ENCODE measurements around the gene TYK2.

TYK2 gene

DNA sequence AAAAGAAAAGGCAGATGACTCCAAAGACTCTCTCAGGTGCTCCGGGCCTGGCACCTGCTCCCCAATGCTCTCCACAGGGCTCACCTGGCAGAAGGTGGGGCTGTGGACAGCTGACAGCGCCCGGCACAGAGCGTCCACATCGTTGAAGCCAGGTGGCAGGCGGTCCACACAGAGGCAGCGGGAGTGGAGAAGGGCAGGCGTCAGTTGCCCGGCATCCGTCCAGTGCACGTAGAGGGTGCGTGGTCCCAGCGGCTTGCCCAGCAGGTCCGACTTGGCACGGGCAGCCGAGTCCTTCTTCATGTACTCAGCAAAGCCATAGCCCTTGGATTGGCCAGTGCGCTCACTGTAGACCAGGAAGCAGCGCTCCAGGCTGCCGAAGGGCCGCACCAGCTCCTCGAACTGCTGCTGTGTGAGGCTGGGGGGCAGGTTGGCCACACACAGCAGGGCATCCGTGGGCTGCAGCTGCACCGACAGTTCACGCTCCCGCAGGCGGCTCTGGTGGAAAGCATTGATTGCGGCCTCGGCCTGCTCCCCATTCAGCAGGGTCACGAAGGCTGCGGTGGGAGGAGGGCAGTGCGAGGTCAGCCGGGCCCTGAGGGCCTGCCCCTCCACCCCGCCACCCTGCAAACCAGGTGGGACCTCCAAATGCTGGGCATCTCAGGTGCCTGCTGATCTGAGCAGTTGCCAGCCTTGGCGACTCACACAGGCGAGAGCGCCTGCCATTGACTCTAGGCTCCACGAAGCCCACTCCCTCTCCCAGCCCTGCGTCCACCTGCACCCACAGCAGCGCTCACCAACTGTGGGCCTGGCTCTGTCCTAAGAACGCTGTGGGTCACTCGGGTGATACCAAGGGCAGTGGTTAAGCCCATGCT is 51.6 kb downstream of the TYK2 start:
- Mint-ChIP-seq H3K36me3 (ENCODE audit: low read depth) (peaks cover 54% of the 10 kb centered on the region), H3K4me1 (ENCODE audit: low read depth) (peaks cover 13% of the 10 kb centered on the region), H3K27ac (no peak overlapping the region), H3K27me3 (ENCODE audit: low read depth) (no peaks in the 10 kb centered on the region), H3K4me3 (no peak overlapping the region), H3K9me3 (no peaks in the 10 kb centered on the region)
- DNase-seq (ENCODE audit: low spot score) = no peak

DNA sequence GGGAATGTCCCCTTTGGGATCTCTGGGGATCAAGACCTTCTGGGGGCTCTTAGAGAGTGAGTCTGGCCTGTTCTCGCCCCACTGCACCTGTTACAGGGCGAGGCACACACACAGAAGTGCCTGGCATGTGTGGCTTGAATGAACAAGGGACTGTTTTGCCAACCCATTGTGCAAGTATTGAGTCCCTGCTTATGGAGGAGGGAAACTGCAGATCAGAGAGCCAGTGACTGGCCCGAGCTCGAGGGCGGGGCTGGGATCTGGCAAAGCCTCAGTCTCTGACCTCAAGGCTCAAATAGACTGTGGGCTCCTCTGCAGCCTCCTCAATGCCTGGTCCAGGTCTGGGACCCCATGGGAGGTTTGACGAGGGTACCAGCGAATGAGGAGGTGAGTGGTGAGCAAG is 52.6 kb downstream of the TYK2 start:
- H3K27me3 Mint-ChIP-seq (ENCODE audit: low read depth) = no peaks in the 10 kb centered on the region
- no peak overlapping the region for H3K27ac Mint-ChIP-seq
- peaks cover 45% of the 10 kb centered on the region for H3K36me3 Mint-ChIP-seq (ENCODE audit: low read depth)
- H3K9me3 Mint-ChIP-seq = no peaks in the 10 kb centered on the region
- DNase-seq (ENCODE audit: low spot score) = no peak
- peaks cover 7% of the 10 kb centered on the region for H3K4me1 Mint-ChIP-seq (ENCODE audit: low read depth)
- H3K4me3 Mint-ChIP-seq = no peak overlapping the region

- Mint-ChIP-seq H3K27ac (no peak overlapping the region), H3K27me3 (ENCODE audit: low read depth) (no peaks in the 10 kb centered on the region), H3K9me3 (no peaks in the 10 kb centered on the region), H3K36me3 (ENCODE audit: low read depth) (peaks cover 41% of the 10 kb centered on the region), H3K4me1 (ENCODE audit: low read depth) (no peaks in the 10 kb centered on the region), H3K4me3 (no peak overlapping the region)
- no peak for DNase-seq (ENCODE audit: low spot score)
Measured at GRCh38 chr19:10325732-10326131, 54.6 kb downstream of the TYK2 start.

DNA sequence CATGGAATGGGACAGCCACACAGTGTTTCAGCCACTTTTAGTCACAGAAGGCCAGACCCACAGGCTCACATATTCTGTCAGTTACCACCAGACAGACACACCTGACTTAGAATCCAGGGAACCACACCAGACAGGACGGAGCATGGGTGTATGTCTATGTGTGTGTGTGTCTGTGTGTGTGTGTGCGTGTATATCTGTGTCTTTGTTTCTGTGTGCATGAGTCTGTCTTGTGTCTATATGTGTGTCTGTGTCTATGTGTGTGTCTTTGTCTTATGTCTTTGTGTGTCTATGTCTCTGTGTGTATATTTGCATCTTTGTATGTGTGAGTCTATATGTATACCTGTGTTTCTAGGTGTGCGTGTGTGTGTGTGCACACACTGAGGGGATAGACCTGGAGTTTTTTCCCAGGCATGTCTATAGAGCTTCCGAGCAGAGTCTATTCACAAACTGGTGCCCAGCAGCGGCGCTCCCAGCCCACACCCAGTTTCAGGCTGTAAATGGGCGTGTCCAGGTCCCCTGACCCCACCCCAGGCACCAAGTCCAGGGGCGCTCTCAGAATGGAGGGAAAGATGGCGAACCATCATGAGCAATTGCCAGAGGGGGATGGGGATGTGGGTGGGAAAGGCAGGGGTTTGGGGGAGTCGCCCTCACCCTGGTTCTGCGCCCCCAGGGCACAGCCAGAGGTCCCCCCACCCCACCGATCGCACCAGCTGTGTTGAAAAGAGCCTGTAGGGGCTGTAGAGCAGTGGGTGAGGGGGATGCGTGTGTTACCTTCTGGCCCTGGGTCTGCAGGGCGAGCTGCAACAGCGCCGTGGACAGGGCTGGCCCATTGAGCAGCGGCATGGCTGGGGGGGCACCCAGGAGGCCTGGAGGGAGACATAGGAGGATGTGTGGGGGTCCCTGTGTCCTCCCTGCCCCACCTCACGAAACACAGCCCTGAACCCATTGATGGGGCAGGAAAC is 58.2 kb downstream of the TYK2 start:
- peak overlapping the region; percentile 1 for H3K27ac Mint-ChIP-seq
- no peak for DNase-seq (ENCODE audit: low spot score)
- H3K4me1 Mint-ChIP-seq (ENCODE audit: low read depth) = no peaks in the 10 kb centered on the region
- H3K36me3 Mint-ChIP-seq (ENCODE audit: low read depth) = peaks cover 29% of the 10 kb centered on the region
- no peaks in the 10 kb centered on the region for H3K9me3 Mint-ChIP-seq
- no peaks in the 10 kb centered on the region for H3K27me3 Mint-ChIP-seq (ENCODE audit: low read depth)
- no peak overlapping the region for H3K4me3 Mint-ChIP-seq

DNA sequence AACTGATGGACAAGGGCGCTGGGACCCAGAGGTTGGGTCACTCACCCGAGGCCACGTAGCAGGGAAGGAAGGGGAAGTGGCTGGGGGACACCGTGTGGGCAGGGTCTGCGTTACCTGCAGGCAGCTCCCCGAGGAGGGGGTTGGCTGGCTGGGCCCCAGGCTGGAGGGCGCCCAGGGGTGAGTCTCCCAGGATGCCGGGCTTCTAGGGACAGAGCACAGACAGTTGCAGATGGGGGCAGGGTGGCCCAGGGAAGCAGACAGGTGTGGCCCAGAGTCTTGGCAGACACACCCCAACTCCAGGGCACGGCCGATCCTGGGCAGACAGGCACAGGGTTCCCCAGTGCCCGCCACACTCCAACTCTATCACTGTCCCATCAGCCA is 59.0 kb downstream of the TYK2 start:
- H3K9me3 Mint-ChIP-seq = no peaks in the 10 kb centered on the region
- peaks cover 28% of the 10 kb centered on the region for H3K36me3 Mint-ChIP-seq (ENCODE audit: low read depth)
- DNase-seq (ENCODE audit: low spot score) = no peak
- no peaks in the 10 kb centered on the region for H3K27me3 Mint-ChIP-seq (ENCODE audit: low read depth)
- H3K4me1 Mint-ChIP-seq (ENCODE audit: low read depth) = no peaks in the 10 kb centered on the region
- no peak overlapping the region for H3K27ac Mint-ChIP-seq
- H3K4me3 Mint-ChIP-seq = no peak overlapping the region

GRCh38 chr19:10320602-10321416 is 59.6 kb downstream of the TYK2 start:
- H3K9me3 Mint-ChIP-seq = no peaks in the 10 kb centered on the region
- H3K36me3 Mint-ChIP-seq (ENCODE audit: low read depth) = peaks cover 31% of the 10 kb centered on the region
- H3K4me1 Mint-ChIP-seq (ENCODE audit: low read depth) = peaks cover 2% of the 10 kb centered on the region
- no peak for DNase-seq (ENCODE audit: low spot score)
- H3K27me3 Mint-ChIP-seq (ENCODE audit: low read depth) = no peaks in the 10 kb centered on the region
- no peak overlapping the region for H3K27ac Mint-ChIP-seq
- H3K4me3 Mint-ChIP-seq = no peak overlapping the region

DNA sequence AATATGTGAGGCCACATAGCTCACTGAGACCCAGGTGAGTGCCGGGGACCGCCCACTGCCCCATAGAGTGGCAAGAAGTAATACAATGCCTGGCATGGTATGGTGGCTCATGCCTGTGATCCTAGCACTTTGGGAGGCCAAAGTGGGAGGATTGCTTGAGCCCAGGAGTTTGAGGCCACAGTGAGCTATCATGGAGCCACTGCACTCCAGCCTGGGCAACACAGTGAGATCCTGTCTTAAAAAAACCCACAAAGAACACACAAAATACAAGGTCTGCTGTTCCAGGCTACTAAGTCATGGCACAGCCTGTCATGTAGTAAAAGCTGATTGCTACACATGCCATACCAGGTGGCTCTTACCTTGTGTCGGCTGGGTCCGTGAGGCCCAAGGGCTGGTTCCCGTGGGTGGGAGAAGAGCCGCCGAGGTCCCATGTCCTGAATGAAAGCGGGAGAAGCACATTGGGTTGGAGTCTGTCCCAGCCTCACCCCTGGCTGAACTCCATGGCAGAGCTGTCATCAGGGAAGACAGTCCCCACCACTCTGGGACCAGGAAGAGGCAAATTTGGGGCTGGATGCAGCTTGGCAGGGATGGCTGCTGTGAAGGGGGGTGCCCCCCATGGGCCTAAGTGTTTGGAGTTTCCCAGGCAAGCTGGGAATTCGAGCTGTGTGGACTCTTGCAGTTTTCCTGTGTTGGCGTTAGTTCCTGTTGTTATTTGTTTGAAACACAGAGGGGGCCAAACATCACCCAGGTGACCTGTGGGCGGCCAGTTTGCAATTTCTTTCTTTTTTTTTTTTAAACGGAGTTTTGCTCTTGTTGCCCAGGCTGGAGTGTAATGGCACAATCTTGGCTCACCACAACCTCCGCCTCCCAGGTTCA is 61.3 kb downstream of the TYK2 start:
- Mint-ChIP-seq H3K9me3 (no peaks in the 10 kb centered on the region), H3K4me3 (no peak overlapping the region), H3K36me3 (ENCODE audit: low read depth) (peaks cover 30% of the 10 kb centered on the region), H3K27me3 (ENCODE audit: low read depth) (no peaks in the 10 kb centered on the region), H3K27ac (no peak overlapping the region), H3K4me1 (ENCODE audit: low read depth) (peaks cover 9% of the 10 kb centered on the region)
- DNase-seq (ENCODE audit: low spot score) = no peak

- Mint-ChIP-seq H3K27ac (no peak overlapping the region), H3K9me3 (no peaks in the 10 kb centered on the region), H3K27me3 (ENCODE audit: low read depth) (no peaks in the 10 kb centered on the region), H3K36me3 (ENCODE audit: low read depth) (peaks cover 29% of the 10 kb centered on the region), H3K4me1 (ENCODE audit: low read depth) (peaks cover 9% of the 10 kb centered on the region), H3K4me3 (no peak overlapping the region)
- DNase-seq (ENCODE audit: low spot score) = no peak
Measured at GRCh38 chr19:10317857-10318462, 62.4 kb downstream of the TYK2 start.

GRCh38 chr19:10317045-10317856 is 63.1 kb downstream of the TYK2 start:
- no peak for DNase-seq (ENCODE audit: low spot score)
- no peaks in the 10 kb centered on the region for H3K9me3 Mint-ChIP-seq
- H3K4me1 Mint-ChIP-seq (ENCODE audit: low read depth) = peaks cover 9% of the 10 kb centered on the region
- no peak overlapping the region for H3K4me3 Mint-ChIP-seq
- peaks cover 29% of the 10 kb centered on the region for H3K36me3 Mint-ChIP-seq (ENCODE audit: low read depth)
- H3K27me3 Mint-ChIP-seq (ENCODE audit: low read depth) = no peaks in the 10 kb centered on the region
- H3K27ac Mint-ChIP-seq = peak overlapping the region; percentile 20

DNA sequence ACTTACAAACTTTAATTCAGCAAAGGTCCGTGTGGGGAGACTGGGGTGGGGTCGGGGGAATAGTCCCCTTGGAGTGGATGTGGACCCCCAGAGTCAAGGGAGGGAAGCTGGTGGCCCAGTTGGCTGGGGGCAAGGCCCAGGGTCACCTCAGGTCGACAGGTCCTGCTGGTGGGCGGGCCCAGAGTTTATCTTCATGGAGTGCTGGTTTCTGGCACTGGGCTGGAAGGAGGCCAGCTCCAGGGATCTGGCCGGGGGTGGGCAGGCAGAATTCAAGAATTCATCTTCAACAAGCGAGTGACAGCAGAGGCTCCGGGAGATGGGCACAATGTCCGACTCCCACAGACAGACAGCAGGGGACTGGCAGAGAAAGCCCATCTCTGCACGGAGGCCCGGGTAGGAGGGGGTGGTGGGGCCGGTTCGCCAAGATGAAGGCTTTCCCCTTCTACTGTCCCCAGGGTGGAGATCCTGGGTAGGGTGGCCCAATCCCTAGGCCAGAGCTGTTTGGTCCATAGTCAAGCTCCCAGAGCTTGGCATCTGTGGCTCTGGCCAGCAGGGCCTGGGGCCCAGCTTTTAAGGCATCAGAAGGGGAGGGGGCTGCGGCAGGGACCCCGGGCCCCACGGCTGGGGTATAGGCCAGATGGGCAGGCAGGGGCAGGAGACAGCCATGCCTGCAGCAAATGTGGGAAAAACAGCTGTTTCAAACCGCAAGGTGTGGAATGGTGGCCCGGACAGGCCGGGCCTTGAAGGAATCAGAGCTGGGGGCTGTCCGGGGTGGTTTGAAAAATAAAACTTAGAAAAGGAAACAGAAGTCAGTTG is 63.9 kb downstream of the TYK2 start:
- H3K4me1 Mint-ChIP-seq (ENCODE audit: low read depth) = peaks cover 9% of the 10 kb centered on the region
- H3K9me3 Mint-ChIP-seq = no peaks in the 10 kb centered on the region
- H3K27me3 Mint-ChIP-seq (ENCODE audit: low read depth) = no peaks in the 10 kb centered on the region
- peaks cover 24% of the 10 kb centered on the region for H3K36me3 Mint-ChIP-seq (ENCODE audit: low read depth)
- H3K4me3 Mint-ChIP-seq = peak overlapping the region; percentile 92
- no peak for DNase-seq (ENCODE audit: low spot score)
- H3K27ac Mint-ChIP-seq = peak overlapping the region; percentile 74

DNA sequence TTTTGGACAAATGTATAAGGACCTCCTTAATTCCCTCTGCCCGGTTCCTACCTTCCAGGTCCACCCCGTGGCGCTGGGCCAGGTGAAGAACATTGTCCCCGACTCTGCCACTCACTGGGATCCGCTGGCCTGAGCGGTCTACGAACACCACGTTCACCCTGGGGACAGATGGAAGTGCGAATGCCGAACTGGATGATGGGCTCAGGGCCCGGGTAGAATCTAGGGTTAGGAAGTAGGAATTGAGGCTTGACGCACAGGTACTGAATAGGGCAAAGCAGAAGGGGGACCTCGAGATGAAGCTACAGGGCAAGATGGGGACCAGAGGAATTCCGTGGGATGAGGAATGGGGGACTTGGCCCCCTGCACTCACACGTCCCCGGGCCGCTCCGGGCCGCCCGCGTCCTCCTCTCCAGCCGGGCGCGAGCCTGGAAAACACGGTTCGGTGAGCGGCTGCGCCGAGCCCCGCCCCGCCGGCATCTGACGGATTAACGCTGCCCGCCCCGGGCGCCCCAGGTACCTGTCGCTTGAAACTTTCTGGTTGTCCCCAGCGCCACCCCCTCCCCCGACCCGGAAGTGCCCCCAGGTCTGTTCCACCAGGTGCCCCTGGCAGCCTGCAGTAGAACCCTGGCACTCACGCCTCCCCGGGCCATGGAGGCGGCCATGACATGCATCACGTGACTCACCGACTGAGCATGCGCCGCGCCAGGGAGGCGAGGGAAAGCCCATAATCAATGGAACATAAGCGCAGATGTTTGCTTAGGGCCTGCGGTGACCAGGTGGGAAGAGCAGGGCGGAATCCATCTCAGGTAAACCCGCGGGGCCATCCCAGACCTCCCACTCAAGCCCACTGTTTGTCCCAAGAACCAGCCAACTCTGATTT is 64.8 kb downstream of the TYK2 start, which contains the start of gene FDX2:
Gene FDX2 (minus strand): TSS at position 681 of the 880 bp plus-strand sequence. CDS start 19 bp downstream, at position 662.
- Mint-ChIP-seq H3K9me3 (no peaks in the 10 kb centered on the region), H3K27ac (peak within 1 kb of the TSS; percentile 77), H3K36me3 (ENCODE audit: low read depth) (peaks cover 24% of the 10 kb centered on the region), H3K4me1 (ENCODE audit: low read depth) (peaks cover 9% of the 10 kb centered on the region), H3K27me3 (ENCODE audit: low read depth) (no peaks in the 10 kb centered on the region), H3K4me3 (peak within 1 kb of the TSS; percentile 92)
- DNase-seq (ENCODE audit: low spot score) = peak; percentile 88

All from T-helper 2 cell treated with Interferon-gamma antibody and Interleukin-4, amounts not matched to agents 5 μg/mL and 100 μg/mL, for 36 hours (primary cell).